ENCODE results near the gene BAZ2A.

DNA sequence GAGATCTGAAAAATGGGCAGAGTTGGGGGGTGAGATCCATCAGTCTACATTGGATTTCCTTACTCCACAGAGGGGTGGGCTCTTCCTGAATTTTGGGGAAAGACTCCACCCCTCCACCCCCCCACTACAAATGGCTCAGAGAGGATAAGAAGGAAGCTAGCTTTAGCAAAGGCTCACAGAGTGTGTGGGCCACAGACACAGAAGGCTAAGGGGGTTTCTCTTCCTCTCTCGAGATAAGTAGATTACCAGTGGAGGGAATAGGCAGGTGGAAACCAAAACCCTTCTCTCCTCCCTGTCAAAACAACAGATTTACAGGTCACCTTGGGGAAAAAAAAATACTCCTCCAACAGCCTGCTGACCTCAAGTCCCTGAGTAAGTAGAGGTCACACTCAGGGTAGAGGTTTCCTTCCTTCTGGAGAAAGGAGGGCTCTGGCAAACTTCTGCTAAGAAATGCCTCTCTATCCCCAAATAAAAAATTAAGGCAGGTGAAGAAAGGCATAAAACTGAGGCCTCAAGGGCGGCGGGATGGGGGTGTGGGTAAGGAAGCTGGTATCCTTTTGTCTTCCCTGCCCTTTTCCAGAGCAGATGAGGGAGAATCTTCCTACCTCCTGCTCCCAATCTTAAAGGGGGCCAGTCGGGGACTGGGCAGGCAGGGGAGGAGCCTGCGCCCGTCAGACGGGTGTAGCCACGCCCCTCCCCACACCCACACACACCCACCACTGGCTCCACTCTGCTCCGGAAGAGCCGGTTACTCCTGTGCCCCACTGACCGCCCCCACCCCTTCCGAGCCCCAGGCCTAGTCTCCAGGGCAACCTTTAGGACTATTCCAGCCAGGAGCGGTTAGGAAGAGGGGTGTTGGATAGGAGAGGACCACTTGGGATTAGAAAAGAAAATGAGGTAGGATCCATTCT, 1.9 kb upstream of the BAZ2A start:
- TF ChIP-seq, protein P1, sequence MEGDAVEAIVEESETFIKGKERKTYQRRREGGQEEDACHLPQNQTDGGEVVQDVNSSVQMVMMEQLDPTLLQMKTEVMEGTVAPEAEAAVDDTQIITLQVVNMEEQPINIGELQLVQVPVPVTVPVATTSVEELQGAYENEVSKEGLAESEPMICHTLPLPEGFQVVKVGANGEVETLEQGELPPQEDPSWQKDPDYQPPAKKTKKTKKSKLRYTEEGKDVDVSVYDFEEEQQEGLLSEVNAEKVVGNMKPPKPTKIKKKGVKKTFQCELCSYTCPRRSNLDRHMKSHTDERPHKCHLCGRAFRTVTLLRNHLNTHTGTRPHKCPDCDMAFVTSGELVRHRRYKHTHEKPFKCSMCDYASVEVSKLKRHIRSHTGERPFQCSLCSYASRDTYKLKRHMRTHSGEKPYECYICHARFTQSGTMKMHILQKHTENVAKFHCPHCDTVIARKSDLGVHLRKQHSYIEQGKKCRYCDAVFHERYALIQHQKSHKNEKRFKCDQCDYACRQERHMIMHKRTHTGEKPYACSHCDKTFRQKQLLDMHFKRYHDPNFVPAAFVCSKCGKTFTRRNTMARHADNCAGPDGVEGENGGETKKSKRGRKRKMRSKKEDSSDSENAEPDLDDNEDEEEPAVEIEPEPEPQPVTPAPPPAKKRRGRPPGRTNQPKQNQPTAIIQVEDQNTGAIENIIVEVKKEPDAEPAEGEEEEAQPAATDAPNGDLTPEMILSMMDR (conservative IDR thresholded peaks at IDR 0.05; ENCODE audit: low read depth, low read length), result no peak
- TF ChIP-seq EZH2 (IDR thresholded peaks at IDR 0.05; ENCODE audit: borderline replicate concordance, low read depth, low read length, poor library complexity, severe bottlenecking), result no peak

Measured in A673 (cell line).